ENCODE results near the gene DLG2.

GRCh38 chr11:85095239-85095638, 531.9 kb downstream of the DLG2 start:
- no peak for TF ChIP-seq POLR2AphosphoS5 (IDR thresholded peaks at IDR 0.05)
- TF ChIP-seq CTCF (IDR thresholded peaks at IDR 0.05) = no peak
- no peak for TF ChIP-seq EP300 (IDR thresholded peaks at IDR 0.05)
